NCI-H526 treated with DMSO at 0.1 percent for 48 hours (cell line): ENCODE results near the gene EPS8.

Experiments used
- DNase-seq: peaks from one replicate; lab custom pipeline; 2025; lab: John Stamatoyannopoulos, UW

The EPS8 gene

DNA sequence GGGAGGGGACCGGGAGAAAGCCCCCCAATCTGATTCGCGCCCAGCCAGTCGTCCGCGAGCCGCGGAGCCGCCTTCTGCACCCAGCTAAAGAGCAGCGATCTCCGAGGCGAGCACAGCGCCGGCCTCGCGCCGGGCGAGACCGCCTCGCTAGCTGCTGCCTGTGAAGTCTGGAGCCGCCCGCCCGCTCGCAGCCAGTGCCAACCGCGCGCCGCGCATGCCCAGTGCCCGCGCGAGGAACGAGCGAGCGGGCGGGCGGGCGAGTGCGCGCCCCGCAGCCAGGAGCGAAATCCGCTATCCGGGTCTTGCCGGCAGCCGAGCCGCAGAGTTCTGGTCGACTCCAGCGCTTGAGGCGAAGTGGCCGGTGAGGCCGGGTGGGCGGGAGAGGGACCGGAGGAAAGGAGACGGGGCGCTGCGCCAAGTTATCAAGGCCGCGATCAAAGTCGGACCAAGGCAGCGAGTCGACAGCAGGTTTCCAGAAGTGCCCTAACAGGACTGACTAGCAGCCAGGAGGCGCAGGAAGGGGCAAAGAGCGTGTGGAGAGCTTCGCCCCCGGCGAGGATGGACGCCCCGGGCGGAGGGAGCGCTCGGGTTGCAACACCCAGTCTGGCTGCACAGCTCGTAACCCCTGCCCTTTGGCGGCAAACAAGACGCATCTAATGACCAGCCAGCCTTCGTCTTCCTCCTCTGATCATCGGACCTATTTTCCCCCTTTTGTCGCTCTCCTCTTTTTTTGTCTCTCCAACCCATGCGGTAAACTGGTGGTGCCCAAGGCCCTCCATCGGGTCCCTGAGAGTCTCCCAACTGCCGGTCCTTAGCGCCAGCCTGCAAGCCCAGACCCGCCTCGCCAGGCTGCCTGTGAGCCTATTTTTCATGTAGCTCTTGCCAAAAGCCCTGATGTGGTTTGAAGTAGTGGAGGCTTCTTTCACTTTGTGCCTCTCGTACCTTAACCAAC is at the start of gene EPS8:
TSS of gene EPS8 (minus strand) at position 169 of the 952 bp plus-strand sequence. CDS start 106,437 bp downstream, outside the sequence.
- DNase-seq, result peak; percentile 86

DNA sequence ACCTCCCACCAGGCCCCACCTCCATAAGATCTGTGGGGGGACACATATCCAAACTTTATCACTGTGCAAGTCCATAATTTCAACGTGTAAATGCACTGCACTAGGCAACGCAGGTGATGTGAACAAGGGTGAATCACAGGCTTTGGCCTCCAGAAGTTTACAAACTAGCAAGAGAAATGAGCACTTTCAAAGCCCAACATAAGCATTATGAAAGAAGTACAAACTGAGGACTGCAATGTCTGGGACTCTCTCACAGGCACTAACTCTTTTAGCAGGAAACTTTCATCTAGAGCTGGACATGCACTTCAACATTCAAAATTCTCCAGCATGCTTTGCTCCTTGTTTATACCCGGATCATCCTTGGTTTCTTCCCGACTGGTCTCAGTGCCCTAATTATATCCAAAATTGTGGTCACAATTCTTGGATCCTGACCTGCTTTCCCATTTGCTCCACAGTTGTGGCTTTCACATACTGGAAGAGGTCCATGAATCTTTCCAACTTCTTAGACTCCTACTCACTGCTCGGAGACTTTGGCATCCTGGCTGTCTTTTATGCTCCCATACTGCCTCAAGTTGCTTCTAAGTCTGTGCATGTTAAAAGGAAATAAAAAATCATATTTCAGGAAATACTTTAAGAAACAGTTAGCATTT is 48.1 kb upstream of the EPS8 start:
- DNase-seq, result no peak

DNA sequence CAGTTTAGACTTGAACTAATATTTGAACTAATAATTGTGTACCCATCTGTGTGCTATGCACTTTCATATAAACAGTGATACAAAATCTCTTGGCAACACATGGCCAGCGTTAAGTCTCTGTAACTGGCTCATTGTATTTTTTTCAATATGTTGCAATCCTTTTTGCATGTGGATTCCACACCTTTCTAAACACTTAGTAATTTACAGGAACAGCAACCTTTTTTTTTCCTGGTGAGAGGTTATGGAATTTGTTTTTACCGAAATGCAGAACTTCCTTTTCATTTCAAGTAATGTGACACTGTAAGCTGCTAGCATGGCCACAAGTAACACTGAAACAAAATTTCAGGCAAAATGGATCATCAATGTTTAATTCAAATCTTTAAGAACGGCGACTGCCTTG is 45.4 kb upstream of the EPS8 start:
- DNase-seq, result no peak

DNA sequence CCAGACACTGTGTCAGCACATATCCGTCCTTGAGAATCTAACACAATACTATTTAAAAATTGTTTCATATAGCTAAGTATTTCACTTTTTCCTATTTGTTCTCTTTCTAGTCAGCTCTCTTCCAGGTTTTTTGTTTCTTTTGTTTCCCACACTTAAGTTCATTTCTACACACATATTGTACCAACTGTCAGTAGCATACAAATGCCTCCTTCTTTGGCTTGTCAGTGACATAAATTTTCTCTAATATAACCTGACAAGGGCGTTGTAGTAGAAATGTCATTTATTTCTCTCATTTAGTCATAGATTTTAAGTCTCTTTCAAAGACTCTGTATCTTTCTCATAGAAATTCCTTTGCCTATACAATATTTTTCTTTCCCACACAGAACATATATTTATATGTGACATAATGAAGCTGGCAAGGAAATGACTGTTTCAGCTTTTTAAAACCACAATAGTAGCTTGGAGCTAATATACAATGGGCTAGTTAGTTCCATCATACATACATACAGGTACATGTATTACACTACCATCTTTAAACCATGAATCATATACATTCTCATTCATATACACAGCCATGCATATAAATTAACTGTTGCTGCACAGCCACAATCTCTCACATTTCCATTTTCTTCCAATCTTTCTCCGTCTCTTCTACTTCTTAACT is 42.3 kb upstream of the EPS8 start:
- no peak for DNase-seq

DNA sequence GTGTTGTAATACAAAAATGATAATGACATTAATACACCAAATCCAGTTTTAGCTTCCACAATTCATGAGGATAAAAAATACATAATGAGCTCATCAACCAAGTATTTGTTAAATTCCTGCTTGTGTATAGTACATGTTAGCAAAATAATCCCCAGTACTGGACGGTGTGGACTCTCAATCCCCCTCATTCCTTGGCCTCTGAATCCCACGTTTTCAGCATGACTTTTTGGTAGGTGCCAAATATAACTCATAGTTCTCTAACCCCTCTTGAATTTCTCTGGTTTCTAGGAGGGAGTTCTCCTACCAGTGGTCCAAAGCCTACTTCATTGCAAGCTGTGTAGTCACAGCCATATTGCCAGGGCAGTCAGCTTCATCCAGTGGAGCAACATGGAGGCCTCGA is 41.4 kb upstream of the EPS8 start:
- DNase-seq, result no peak

DNA sequence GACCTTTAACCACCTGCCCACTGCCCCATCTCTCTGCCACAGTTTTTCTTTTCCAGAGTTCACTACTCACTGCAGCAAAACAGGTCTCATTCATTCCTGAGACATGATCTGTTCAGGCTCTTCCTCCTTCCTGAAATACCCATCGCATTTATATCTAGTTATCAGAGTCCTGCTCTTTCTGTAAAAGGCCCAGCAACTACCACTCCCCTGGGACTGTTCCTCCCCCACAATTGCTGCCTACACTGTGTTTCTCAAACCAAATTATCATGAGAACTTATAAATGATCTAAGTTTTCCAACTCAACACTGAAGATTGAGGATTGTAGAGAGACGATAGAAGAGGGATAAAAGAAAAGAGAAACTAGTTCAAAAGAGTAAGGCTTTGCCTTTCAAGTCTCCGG is 40.8 kb upstream of the EPS8 start:
- DNase-seq, result no peak

DNA sequence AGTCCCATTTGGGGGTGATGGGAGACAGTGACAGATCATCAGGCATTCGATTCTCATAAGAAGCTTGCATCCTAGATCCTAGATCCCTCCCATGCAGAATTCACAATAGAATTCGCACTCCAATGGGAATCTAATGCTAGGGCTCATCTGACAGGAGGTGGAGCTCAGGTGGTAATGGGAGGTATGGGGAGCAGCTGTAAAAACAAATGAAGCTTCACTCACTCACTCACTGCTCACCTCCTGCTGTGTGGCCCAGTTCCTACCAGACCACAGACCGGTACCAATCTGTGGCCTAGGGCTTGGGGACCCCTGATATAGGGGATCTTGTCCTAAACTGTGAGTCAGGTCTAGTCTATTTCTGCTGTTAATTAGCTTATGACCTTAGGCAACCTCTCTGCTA is 40.1 kb upstream of the EPS8 start:
- no peak for DNase-seq

DNA sequence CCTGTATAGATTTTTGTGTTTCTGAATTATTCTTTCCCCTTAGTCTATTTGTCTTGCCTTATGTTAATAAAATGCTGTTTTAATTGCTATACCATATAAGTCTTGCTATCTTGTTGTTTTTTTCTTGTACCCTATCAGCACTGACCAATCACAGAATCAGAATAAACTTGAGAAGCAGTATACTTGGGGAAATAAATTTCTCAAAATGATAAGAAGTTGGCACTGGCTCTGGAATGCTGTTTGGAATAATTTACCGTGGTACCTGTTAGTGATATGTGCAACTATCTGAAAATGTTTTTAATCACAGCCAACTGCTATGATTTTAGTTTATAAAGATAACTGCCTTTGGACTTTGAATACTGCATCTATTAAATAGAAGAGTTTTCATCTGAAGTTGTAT is 37.9 kb upstream of the EPS8 start:
- DNase-seq, result no peak

DNA sequence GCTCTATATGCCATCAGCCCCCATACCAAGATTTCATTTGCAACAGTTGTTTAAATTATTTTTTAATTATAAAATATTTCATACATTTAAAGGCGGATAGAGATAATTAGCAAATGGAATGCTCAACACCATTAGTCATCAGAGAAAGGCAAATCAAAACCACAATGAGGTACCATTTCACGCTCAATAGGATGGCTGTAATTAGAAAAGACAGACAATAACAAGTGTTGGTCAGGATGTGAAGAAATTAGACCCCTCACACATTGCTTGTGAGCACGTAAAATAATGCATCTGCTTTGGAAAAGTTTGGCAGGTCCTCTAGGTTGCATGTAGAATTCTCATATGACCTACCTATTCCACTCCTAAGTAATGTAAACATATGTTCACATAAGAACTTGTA is 35.3 kb upstream of the EPS8 start:
- no peak for DNase-seq

DNA sequence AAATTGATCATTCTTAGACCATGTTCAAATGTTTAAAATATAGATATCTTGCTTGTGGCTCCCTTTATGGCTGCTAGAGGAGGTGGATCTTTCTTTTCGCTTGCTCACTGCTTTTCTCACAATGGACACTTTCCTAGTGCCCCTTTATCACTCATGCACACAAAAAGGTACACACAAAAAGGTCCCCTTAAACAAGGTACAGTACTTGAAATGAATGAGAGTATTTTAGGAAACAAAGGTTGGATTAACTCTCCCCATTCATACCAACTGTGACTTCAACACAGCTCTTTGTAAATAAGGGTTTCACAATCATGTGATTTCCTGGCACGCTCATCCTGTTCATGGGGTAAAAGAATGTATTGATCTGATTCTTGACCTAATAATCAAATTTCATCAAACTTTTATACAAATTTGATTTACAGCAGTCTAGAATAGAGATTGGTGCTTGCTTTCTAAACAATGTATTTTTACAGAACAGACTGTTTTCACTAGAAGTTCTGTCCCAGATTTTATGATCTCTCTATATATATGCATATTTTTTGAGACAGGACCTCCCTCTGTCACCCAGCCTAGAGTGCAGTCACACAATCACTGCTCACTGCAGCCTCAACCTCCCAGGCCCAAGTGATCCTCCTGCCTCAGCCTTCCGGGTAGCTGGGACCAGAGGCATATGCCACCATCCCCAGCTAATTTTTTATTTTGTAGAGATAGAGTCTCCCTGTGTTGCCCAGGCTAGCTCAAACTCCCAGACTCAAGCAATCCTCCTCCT is 34.4 kb upstream of the EPS8 start:
- DNase-seq, result no peak

DNA sequence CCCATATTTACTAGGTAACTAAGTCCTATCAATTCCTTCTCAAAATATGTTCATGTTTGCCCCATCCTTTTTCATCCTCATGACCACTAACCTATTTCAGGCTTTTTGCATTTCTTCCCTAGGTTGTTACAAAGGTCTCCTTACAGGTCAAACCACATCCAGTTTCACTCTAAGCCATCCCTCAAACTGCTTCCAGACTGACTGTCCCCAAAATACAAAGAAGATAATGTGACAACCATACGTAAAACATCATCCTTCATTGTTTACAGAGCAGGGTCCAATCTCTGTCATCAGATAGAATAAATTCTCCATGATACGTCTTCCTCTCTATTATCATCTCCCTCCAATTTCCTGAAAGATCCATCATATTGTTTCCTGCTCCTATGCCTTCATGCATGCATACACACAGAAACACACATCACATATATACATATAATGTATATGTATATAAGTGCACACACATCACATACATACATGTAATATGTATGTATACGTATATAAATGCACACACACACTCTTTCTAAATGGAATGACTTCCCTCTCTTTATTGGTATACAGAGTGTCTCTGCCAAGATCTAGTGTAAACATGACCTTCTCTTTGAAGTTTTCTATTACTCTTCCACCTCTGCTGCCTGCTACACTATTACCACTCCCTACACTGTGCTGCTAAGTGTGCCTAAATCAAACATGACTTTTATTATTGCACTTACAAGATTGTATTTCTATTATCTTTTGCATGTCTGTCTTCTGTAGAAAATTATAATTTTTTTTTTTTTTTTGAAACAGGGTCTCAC is 30.7 kb upstream of the EPS8 start:
- no peak for DNase-seq

DNA sequence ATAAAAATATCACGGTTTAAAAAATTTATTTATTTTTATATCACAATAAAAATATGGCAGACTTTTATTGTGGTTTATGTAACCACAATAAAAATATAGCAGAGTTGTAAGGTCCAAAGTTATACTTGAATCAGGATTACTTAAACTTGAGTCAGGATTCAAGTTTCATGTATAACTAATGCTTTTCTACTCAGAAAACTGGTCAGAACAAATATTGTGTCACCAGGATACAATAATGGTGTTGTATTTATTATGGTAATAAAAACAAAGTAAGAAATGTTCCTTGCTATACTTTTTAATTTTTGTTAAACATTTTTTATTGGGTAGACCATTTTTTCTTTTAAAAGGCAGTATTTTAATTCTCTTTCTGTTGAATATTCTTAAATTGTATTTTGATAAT is 29.2 kb upstream of the EPS8 start:
- DNase-seq, result no peak

DNA sequence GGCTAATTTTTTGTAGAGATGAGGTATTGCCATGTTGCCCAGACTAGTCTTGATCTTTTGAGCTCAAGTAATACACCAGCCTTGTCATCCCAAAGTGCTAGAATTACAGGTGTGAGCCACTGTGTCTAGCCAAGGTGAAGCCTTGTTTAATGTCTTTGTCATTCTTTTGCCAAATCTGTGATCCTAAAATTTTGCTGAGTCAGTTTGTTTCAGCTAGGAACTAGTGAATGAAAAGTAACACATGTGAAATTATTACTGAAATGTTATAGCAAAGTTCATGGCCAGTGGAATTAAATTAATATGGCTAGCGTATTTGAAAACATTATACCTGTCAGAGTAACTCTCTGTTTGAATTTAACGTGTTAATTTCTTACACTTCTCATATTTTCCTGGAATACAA is 26.5 kb upstream of the EPS8 start:
- no peak for DNase-seq

DNA sequence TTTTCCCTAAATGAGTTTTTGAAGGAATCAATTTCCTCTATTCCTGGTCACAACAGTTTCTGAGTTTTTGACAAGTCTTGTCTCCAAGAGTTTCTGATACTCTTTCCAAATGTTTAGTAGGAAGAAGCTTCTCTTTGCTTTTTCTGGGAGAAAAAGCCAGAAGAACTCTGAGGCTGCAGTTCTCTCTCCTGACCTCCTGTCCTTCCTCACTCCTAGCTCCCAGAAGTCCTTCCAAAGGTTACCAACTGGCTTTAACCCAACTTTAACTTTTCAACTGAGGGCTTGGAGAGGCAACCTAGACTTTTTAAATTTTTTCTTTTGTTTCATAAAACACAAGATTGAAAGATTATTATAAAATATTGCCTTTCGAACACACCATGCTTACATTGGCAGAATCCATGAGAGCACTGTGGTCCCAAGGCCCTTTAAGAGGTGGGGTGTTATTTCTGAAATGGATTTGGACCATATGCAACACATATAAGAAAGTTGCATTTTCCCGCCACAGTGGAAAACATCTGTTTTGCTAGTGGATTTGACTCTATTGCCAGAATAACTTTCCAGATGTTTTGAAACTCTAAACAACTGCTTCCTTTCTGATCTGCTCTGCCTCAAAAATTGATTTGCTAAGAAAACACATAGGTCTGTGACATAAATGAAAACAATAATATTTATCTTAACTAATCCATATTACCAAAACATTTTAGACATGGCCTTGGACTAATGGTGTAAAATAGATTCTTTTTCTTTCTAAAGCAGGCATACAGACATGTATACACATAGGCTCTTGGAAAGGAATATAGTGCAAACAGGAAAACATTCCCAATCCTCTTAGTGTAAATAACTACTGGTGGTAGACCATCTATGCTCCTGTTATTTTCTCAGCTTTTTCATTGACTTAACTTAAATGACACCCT is 22.3 kb upstream of the EPS8 start:
- no peak for DNase-seq

DNA sequence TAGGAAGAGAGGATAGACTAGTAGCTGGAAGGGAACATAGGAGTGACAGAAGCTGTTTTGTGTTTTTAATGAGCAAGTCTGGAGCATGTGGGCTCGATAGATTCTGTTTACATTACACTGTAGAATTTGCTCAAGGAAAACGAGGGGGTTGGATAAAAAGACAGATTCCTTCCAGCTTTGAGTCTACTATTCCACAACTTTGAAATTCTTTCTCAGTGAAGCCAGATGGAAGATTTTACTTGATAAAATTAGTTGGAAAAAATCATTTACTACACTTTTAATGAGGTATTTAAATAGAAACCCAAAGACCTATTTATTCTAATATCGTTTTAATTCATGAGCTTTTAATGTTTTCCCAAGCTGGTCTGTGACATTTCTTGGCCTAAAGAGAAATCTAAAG is 19.5 kb upstream of the EPS8 start:
- DNase-seq, result no peak

DNA sequence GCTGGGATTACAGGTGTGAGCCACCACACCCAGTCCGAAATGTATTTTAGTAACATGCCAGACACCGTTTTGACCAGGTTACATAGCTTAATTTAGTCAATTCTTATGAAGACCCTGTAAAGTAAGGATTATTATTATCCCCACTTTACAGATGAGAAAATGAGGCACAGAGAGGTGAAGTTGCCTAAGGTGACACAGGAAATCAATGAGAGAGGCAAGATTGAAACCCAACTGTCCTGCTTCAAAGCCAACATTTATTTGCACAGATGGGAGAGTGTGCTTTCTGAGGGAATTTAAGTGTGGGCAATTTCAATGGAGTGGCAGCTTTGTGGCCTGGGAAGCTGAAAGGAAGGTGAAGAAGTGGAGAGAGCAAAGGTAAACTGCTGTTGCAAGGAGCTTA is 19.1 kb upstream of the EPS8 start:
- no peak for DNase-seq

DNA sequence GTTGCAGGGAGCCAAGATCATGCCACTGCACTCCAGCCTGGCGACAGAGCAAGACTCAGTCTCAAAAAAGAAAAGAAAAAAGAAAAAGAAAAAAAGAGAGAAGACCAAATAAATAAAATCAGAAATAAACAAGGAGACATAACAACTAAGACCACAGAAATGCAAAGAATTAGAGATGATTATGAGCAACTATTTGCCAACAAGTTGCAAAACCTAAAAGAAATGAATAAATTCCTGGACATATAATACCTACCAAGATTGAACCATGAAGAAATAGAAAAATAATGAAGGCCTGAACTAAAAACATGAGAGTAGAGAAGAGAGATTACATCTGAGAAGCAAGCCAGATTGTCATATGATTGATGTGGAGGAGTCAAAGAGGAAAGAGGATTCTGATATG is 17.6 kb upstream of the EPS8 start:
- no peak for DNase-seq

DNA sequence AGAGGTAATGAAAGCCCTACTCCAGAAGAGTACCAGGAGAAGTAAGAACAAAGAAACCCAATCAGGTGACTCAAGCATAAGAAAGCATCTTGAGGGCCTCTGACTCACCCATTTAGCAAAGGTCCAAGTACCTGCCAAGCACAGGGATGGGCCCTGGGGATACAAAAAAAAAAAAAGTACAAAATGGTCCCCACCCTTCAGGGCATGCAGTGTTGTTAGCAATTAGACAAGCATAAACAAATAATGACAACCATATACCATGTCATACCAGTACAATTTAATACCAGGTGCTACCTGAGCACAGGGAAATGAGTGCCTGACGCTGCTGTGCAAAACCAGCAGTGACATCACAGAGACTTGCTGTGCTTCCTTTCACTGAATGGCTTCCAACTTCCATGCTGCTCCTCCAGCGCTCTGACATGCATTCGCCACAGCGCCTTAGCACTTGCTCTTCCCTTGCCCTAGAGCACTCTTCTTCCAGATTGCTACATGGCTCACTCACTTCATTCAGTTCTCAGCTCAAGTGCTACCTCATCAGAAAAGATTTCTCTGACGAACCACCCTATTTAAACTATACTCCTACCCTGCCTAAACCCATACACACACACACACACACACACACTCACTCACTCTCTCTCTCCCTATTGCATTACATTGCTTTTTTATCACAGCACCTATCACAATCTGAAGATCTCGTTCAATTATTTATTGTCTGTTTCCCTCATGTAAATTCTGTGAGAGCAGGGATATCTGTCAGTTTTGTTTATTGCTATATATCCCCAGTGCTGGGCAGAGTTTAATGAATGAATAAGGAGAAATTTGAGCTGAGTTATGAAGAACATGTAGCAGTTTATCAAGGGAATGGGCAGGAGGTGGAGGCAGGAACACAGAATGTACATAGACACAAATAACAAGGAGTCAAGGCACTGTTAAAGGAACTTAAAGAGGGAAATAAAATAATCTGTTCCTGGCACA is 12.9 kb upstream of the EPS8 start:
- DNase-seq, result no peak

DNA sequence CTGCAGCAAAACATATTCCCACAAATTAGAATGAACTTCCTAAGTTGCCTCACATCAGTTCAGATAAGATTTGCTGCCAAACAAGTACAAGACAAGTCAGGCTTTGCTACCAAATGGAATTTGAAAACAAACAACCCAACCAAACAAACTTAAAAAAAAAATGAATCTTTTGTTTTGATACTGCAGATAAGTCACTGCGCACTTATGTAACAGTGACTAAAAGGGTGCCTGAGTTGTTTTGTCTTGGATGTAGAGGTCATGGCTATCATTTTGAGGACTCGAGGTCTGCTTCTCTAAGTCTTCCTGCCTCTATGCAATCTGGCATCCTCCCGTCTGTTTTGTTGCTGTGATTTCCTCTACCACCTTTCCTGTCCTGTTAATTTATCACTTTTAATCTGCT is 11.1 kb upstream of the EPS8 start:
- DNase-seq, result no peak
